Neuronal stem cell (in vitro differentiated cells): Measurements from ENCODE around the gene TIMMDC1.

Experiments used
- DNase-seq: peaks from one replicate; pipeline ENCODE4 v3.0.0-alpha.2; 2013; ENCODE audit warnings: low spot score
- H2AFZ ChIP-seq: one replicate; pipeline ENCODE4 v1.6.1; 2013; ENCODE audit warnings: mild to moderate bottlenecking, low read length, inconsistent platforms
- H2AK5ac ChIP-seq: 2 replicates; pipeline ENCODE4 v1.6.1; 2013; ENCODE audit warnings: low read depth, mild to moderate bottlenecking, inconsistent platforms, low read length, moderate library complexity, mixed read lengths
- H2BK120ac ChIP-seq: 2 replicates; pipeline ENCODE4 v1.6.1; 2013; ENCODE audit warnings: low read depth, mild to moderate bottlenecking, inconsistent platforms, low read length, moderate library complexity, mixed read lengths
- H2BK12ac ChIP-seq: one replicate; pipeline ENCODE4 v1.6.1; 2013; ENCODE audit warnings: low read length, inconsistent platforms
- H2BK15ac ChIP-seq: 2 replicates; pipeline ENCODE4 v1.6.1; 2013; ENCODE audit warnings: mild to moderate bottlenecking, low read length, inconsistent platforms, mixed read lengths
- H2BK5ac ChIP-seq: one replicate; pipeline ENCODE4 v1.6.1; 2013; ENCODE audit warnings: inconsistent platforms, mild to moderate bottlenecking, low read length, moderate library complexity
- H3K14ac ChIP-seq: one replicate; pipeline ENCODE4 v1.6.1; 2013; ENCODE audit warnings: low read length, inconsistent platforms
- H3K18ac ChIP-seq: 2 replicates; pipeline ENCODE4 v1.6.1; 2013; ENCODE audit warnings: low read length, inconsistent platforms
- H3K23ac ChIP-seq: 2 replicates; pipeline ENCODE4 v1.6.1; 2013; ENCODE audit warnings: low read depth, mild to moderate bottlenecking, mixed read lengths, low read length, inconsistent platforms; ENCODE audit not compliant: poor library complexity
- H3K27ac ChIP-seq: replicated peaks from 3 replicates; pipeline ENCODE4 v1.5.1; 2013; ENCODE audit warnings: low read length, inconsistent platforms
- H3K27me3 ChIP-seq, 3 experiments: 2 replicates each; pipeline ENCODE4 v1.6.1; 2013; ENCODE audit warnings: low read length in 3 of 3, mild to moderate bottlenecking in 2 of 3, inconsistent platforms in 1 of 3, low read depth in 1 of 3, mixed read lengths in 1 of 3, moderate library complexity in 1 of 3; ENCODE audit not compliant: control insufficient read depth in 3 of 3, insufficient read depth in 3 of 3
- H3K36me3 ChIP-seq, 2 donors: replicated peaks in 1 of 2; 2 replicates each; pipeline ENCODE4 v1.6.1; 2013; ENCODE audit warnings: low read length in 2 of 2; ENCODE audit not compliant: control insufficient read depth in 2 of 2, insufficient read depth in 2 of 2
- H3K4ac ChIP-seq: 2 replicates; pipeline ENCODE4 v1.6.1; 2013; ENCODE audit warnings: inconsistent platforms, mild to moderate bottlenecking, low read length, moderate library complexity
- H3K4me1 ChIP-seq, 2 donors: 1 replicate in 1 of 2; 2 replicates in 1 of 2; pipeline ENCODE4 v1.6.1; 2013; ENCODE audit warnings: low read length in 2 of 2, low read depth in 1 of 2; ENCODE audit not compliant: control insufficient read depth in 2 of 2, insufficient read depth in 1 of 2
- H3K4me2 ChIP-seq: one replicate; pipeline ENCODE4 v1.6.1; 2013; ENCODE audit warnings: mild to moderate bottlenecking, low read length, inconsistent platforms; ENCODE audit not compliant: insufficient read depth, poor library complexity, severe bottlenecking
- H3K4me3 ChIP-seq, 2 donors: 2 replicates each; pipeline ENCODE4 v1.5.1; 2013; ENCODE audit warnings: low read length in 2 of 2, mild to moderate bottlenecking in 2 of 2, inconsistent platforms in 1 of 2, moderate library complexity in 1 of 2
- H3K79me1 ChIP-seq: one replicate; pipeline ENCODE4 v1.6.1; 2013; ENCODE audit warnings: low read depth, mild to moderate bottlenecking, inconsistent platforms, low read length, moderate library complexity
- H3K9ac ChIP-seq: one replicate; pipeline ENCODE4 v1.6.1; 2013; ENCODE audit warnings: mild to moderate bottlenecking, low read depth, low read length, inconsistent platforms; ENCODE audit not compliant: poor library complexity
- H3K9me3 ChIP-seq, 2 donors: replicated peaks in 1 of 2; 2 replicates each; pipeline versions ENCODE3 to v1.6.1; 2013; ENCODE audit warnings: low read length in 2 of 2, mild to moderate bottlenecking in 2 of 2, inconsistent platforms in 1 of 2, low read depth in 1 of 2, mixed read lengths in 1 of 2, moderate library complexity in 1 of 2; ENCODE audit not compliant: control insufficient read depth in 2 of 2, insufficient read depth in 1 of 2
- H4K8ac ChIP-seq: one replicate; pipeline ENCODE4 v1.6.1; 2013; ENCODE audit warnings: low read depth, mild to moderate bottlenecking, inconsistent platforms, low read length, moderate library complexity
- H4K91ac ChIP-seq: one replicate; pipeline ENCODE4 v1.6.1; 2013; ENCODE audit warnings: low read length, low read depth, mild to moderate bottlenecking, inconsistent platforms; ENCODE audit not compliant: poor library complexity
- WGBS, 2 donors: extraction: QIAGEN DNeasy Blood & Tissue Kit; methylation state at CpG; one replicate each; pipeline ENCODE4 v1.1.7; 2013; ENCODE audit warnings: missing lambda C conversion rate in 2 of 2, mixed read lengths in 1 of 2; ENCODE audit not compliant: insufficient read length in 2 of 2, insufficient replicate concordance in 1 of 2; ENCODE audit errors: extremely low coverage in 2 of 2; 5-methylcytosine and 5-hydroxymethylcytosine counted together

TIMMDC1 gene

DNA sequence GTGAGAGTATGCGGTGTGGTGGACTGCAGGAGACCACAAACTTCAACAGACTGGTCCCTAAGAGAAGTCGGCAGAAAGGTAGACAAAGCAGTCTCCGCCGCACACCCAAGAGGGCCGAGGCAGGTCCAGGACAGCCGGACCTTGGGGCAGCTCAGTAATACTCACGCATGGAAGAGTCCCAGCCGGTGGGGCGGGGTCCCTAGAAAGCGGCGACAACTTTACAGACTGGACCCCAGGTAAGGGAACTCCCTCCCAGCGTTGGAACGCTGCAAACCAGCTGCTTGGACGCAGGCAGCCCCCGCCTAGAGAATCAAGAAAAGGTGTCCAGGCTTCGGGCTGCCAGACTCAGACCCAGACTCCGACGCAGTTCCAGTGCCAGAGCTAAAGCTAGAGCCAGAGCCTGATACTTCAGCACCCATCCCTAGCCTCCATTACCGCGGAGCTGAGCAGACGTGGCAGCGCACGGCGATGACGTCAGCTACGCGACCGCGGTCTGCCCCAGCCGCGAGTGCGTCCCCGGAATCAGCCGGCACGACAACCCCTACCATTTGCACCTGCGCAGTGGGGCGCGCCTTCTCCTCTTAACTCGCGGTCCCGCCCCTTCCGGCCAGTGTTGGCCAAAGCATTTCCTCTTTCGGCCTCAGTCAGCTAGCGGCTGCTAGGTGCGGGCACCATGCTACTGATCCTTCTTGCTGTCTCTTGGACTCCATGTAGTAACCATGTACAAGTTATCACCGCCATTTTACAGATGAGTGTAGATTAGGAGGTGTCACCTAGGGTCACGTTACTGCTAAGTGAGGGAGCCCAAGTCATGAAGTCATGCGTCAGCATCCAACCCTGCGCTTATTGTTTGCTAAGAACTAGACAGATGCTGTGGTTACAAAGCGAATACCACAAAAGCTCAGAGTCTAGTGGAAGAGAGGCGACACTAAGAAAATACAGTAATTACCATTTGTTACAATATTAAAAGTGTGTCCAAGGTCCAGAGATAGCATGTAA is 34.9 kb upstream of the TIMMDC1 start, which contains the start of gene TMEM39A:
TMEM39A (minus strand) TSS at position 445 of the 999 bp plus-strand sequence. CDS start 1,541 bp downstream, outside the sequence.
- Histone ChIP-seq H3K4me2 (peak within 1 kb of the TSS; percentile 81), H2BK12ac (no peak within 1 kb of the TSS), H2BK5ac (peak within 1 kb of the TSS; percentile 95), H3K27me3 (no peaks in the 10 kb centered on the region), H2BK120ac (no peak within 1 kb of the TSS), H3K4me3 (peak within 1 kb of the TSS; percentile 78 to 91), H3K36me3 (peaks cover 13 to 38% of the 10 kb centered on the region in 2 donors), H4K91ac (no peak within 1 kb of the TSS), H3K23ac (peak within 1 kb of the TSS; percentile 2), H3K4me1 (peaks cover 5 to 11% of the 10 kb centered on the region in 2 donors), H2AFZ (peak within 1 kb of the TSS; percentile 91), H3K18ac (peak within 1 kb of the TSS; percentile 68), H3K9ac (peak within 1 kb of the TSS; percentile 91), H2BK15ac (peak within 1 kb of the TSS; percentile 34), H3K79me1 (peaks cover 5% of the 10 kb centered on the region), H3K9me3 (no peaks in the 10 kb centered on the region), H3K14ac (no peak within 1 kb of the TSS), H3K4ac (no peak within 1 kb of the TSS), H2AK5ac (peak within 1 kb of the TSS; percentile 96), H4K8ac (no peak within 1 kb of the TSS), H3K27ac (peak within 1 kb of the TSS; percentile 17)
- WGBS, 2 donors: no CpG with 5 or more reads among the region's 51 CpGs
- peak; percentile 97 for DNase-seq

DNA sequence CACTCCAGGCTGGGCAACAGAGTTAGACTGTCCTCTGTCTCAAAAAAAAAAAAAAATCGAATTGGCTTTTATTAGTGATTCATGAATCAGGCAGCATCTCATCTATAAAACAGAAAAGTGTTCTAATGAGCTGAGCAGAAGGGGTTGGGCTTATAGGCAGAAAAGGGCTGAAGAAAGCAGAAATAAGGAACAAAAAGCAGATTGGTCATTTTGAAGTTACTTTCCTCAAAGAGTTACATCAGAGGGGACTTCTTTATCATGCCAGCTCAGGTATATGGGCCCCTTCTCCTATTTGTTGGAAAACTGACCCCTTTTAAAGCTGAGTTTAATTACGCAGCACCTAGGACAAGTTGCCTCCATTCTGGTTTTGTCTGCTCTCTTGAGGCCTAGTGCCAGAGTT is 30.3 kb upstream of the TIMMDC1 start:
- Histone ChIP-seq H3K36me3 (peaks cover 6 to 21% of the 10 kb centered on the region in 2 donors), H2BK15ac (no peak overlapping the region), H4K91ac (no peak overlapping the region), H3K27me3 (no peaks in the 10 kb centered on the region), H3K14ac (no peak overlapping the region), H3K4me3 (peak overlapping the region in 1 of 2 donors; percentile 84), H3K23ac (no peak overlapping the region), H3K18ac (no peak overlapping the region), H3K4me1 (peaks cover 4 to 8% of the 10 kb centered on the region in 2 donors), H4K8ac (no peak overlapping the region), H3K9me3 (no peaks in the 10 kb centered on the region), H2BK12ac (no peak overlapping the region), H2BK5ac (no peak overlapping the region), H2AFZ (peak overlapping the region; percentile 98), H3K27ac (no peak overlapping the region), H3K4ac (no peak overlapping the region), H3K79me1 (peaks cover under 1% of the 10 kb centered on the region), H3K4me2 (no peak overlapping the region), H2BK120ac (no peak overlapping the region), H2AK5ac (no peak overlapping the region), H3K9ac (no peak overlapping the region)
- DNase-seq: no peak
- no CpG with 5 or more reads among the region's 2 CpGs for WGBS, 2 donors

DNA sequence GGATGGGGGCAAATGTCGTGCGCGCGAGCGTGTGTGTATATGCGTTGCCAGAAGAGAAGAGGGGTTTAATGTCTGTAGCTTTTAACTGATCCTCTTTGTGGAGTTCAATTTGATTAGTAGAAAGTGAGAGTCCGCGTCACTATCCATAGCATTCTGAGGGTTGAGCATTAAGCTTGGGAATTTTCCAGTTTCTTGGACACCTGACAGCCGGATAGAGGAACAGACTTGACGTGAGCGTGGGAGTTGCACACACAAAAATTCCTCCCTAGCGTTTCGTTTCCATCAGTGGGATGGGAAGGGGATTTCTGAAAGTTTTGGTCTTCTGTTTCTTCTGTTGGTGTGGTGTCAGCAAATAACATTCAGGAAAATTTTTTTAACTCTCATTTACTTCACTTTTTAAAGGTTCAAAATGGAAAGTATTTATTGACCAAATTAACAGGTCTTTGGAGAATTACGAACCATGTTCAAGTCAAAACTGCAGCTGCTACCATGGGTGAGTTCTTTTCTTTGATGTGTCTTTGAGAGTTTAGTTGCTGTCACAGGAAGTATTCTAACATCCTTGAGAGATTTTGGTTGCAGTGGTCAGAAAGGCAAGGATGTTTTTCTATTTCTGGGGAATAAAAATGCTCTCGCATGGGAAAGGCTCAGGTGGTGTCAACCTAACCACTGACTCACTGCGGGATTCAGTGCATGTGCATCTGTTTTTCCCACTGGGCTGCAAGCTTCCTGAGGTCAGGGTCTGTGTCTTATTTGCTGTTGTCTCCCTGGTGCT is 28.7 kb upstream of the TIMMDC1 start:
- H3K23ac ChIP-seq: no peak overlapping the region
- DNase-seq: no peak
- H3K9me3 ChIP-seq: no peaks in the 10 kb centered on the region
- peak overlapping the region; percentile 98 for H3K18ac ChIP-seq
- H2BK15ac ChIP-seq: no peak overlapping the region
- peak overlapping the region; percentile 71 for H3K4me2 ChIP-seq
- no peak overlapping the region for H2BK120ac ChIP-seq
- no peaks in the 10 kb centered on the region for H3K27me3 ChIP-seq
- no peak overlapping the region for H2BK5ac ChIP-seq
- peak overlapping the region; percentile 90 for H3K9ac ChIP-seq
- no CpG with 5 or more reads among the region's 16 CpGs for WGBS, 2 donors
- no peak overlapping the region for H2AK5ac ChIP-seq
- H3K27ac ChIP-seq: no peak overlapping the region
- no peak overlapping the region for H2BK12ac ChIP-seq
- H4K8ac ChIP-seq: no peak overlapping the region
- H3K4me3 ChIP-seq: peak overlapping the region; percentile 84 to 89
- no peak overlapping the region for H3K4ac ChIP-seq
- H3K36me3 ChIP-seq: peaks cover 6 to 33% of the 10 kb centered on the region in 2 donors
- peaks cover 2 to 6% of the 10 kb centered on the region in 2 donors for H3K4me1 ChIP-seq
- peak overlapping the region; percentile 98 for H2AFZ ChIP-seq
- no peak overlapping the region for H3K14ac ChIP-seq
- H3K79me1 ChIP-seq: no peaks in the 10 kb centered on the region
- H4K91ac ChIP-seq: no peak overlapping the region
